GM12878 (cell line): ENCODE results near the gene TTF2. TPM values are rescaled to one million over a fixed set of nuclear protein-coding genes. Genes with fewer than 3 reads are reported as not detected.
A peak's percentile ranks its signal among the peaks of the same experiment; 100 is the strongest.

Source experiments
- CBX3 ChIP-seq: fragments of 200-600 bp; sonication (generic); IDR thresholded peaks from 2 replicates; pipeline ENCODE4 v1.6.1; 2016; ENCODE audit warnings: low read depth, borderline replicate concordance
- CHD2 ChIP-seq: IDR thresholded peaks from 2 replicates; pipeline ENCODE4 v1.6.1; 2011; ENCODE audit warnings: low read depth, low read length, improper control_type of control experiment, borderline replicate concordance
- IKZF2 ChIP-seq, 2 experiments: fragments of 450-650 bp; IDR thresholded peaks; 2 replicates each; pipeline ENCODE4 v1.6.1; 2017; ENCODE audit warnings: mild to moderate bottlenecking in 2 of 2, moderate library complexity in 2 of 2
- KDM1A ChIP-seq: fragments of 200-600 bp; sonication (generic); IDR thresholded peaks from 2 replicates; pipeline ENCODE4 v1.6.1; 2016; ENCODE audit warnings: borderline replicate concordance
- MAX ChIP-seq: IDR thresholded peaks from 2 replicates; pipeline ENCODE4 v1.6.1; 2012; ENCODE audit warnings: low read depth, low read length, improper control_type of control experiment
- NR2F1 ChIP-seq: fragments of 450-650 bp; conservative IDR thresholded peaks from 2 replicates; pipeline ENCODE4 v1.6.1; 2017; ENCODE audit warnings: mild to moderate bottlenecking
- PML ChIP-seq: IDR thresholded peaks from 2 replicates; pipeline ENCODE4 v1.6.1; 2012; ENCODE audit warnings: low read length, inconsistent platforms
- REST ChIP-seq: IDR thresholded peaks from 2 replicates; pipeline ENCODE4 v1.6.1; 2012; ENCODE audit warnings: mild to moderate bottlenecking, low read depth, low read length
- SIN3A ChIP-seq: IDR thresholded peaks from 2 replicates; pipeline ENCODE4 v1.6.1; 2012; ENCODE audit warnings: low read depth, low read length, improper control_type of control experiment
- SUPT20H ChIP-seq: IDR thresholded peaks from 2 replicates; pipeline ENCODE4 v1.6.1; 2011; ENCODE audit warnings: low read depth, mild to moderate bottlenecking, low read length, moderate library complexity, borderline replicate concordance; ENCODE audit not compliant: control insufficient read depth
- TCF12 ChIP-seq: IDR thresholded peaks from 2 replicates; pipeline ENCODE4 v1.6.1; 2011; ENCODE audit warnings: low read depth, mild to moderate bottlenecking, low read length
- ZNF207 ChIP-seq: fragments of 450-650 bp; IDR thresholded peaks from 2 replicates; pipeline ENCODE4 v1.6.1; 2014; ENCODE audit warnings: antibody characterized with exemption, mild to moderate bottlenecking, borderline replicate concordance
- ZNF24 ChIP-seq: fragments of 450-650 bp; IDR thresholded peaks from 2 replicates; pipeline ENCODE4 v1.6.1; 2017; ENCODE audit warnings: antibody characterized with exemption, mild to moderate bottlenecking
- polyA plus RNA-seq, 11 experiments: library from polyadenylated mRNA; depleted of rRNA in 4 of 11; unstranded in 6 of 11; stranded (reverse) in 5 of 11; fragments of >200 nt; fragmentation: Nextera tagmentation in 4 of 11; fragmentation: Illumina TruSeq in 1 of 11; extraction: Ambion mirVana in 4 of 11; extraction: Trizol in 1 of 11; gene quantifications; 1 replicate in 1 of 11; 2 replicates in 10 of 11; pipeline versions ENCODE4 v1.2.1 to v1.2.3, GENCODE V29; 2011 to 2016; ENCODE audit warnings: inconsistent platforms in 2 of 11, missing spikeins in 2 of 11, low read depth in 1 of 11
- total RNA-seq, 4 experiments: library from RNA; depleted of rRNA in 3 of 4; stranded (reverse); fragments of >200 nt in 3 of 4; fragmentation: Illumina TruSeq in 1 of 4; extraction: Trizol in 1 of 4; gene quantifications; 2 replicates each; pipeline versions ENCODE4 v1.2.1 to v1.2.3, GENCODE V29; 2013 to 2021

The TTF2 gene
- total and polyA plus RNA-seq, 10 of the 15 experiments (the other 5 are each of a cell fraction or from before 2014, with no cell fraction given): 17.7 to 134 (median 78.2) TPM

- TF ChIP-seq REST: no peak
- no peak; the same call in 1 of the 2 replicates for TF ChIP-seq MAX
- TF ChIP-seq NR2F1: peak; percentile 81
- peak; percentile 84 for TF ChIP-seq ZNF207
- TF ChIP-seq ZNF24: no peak
- TF ChIP-seq KDM1A: no peak
- no peak for TF ChIP-seq TCF12
- no peak; the same call in 1 of the 2 replicates for TF ChIP-seq PML
- TF ChIP-seq SIN3A: peak; percentile 99
- TF ChIP-seq CHD2: peak; percentile 83
- TF ChIP-seq IKZF2 (IDR thresholded peaks at IDR 0.05): no peak
- TF ChIP-seq CBX3: no peak
- no peak for TF ChIP-seq SUPT20H
Measured at GRCh38 chr1:117059678-117060440, at the start of gene TTF2 (continued).
